Lower leg skin (tissue), 3 donors: ENCODE results near the gene MIGA1.

Experiments used
- CTCF ChIP-seq, 3 donors: fragments of 450-650 bp; IDR thresholded peaks; one replicate each; pipeline ENCODE4 v1.5.1; 2016; ENCODE audit warnings: antibody characterized with exemption in 3 of 3, mild to moderate bottlenecking in 3 of 3, moderate library complexity in 2 of 3
- POLR2A ChIP-seq, 2 donors: fragments of 450-650 bp; IDR thresholded peaks; one replicate each; pipeline ENCODE4 v1.6.1; 2016 to 2017; ENCODE audit warnings: antibody characterized with exemption in 2 of 2, mild to moderate bottlenecking in 1 of 2, moderate library complexity in 1 of 2

GRCh38 chr1:77881061-77881460, 101.6 kb downstream of the MIGA1 start:
- TF ChIP-seq CTCF (IDR thresholded peaks at IDR 0.05) (no peak), POLR2A (IDR thresholded peaks at IDR 0.05) (no peak)
